ENCODE results near the gene XPO4.

DNA sequence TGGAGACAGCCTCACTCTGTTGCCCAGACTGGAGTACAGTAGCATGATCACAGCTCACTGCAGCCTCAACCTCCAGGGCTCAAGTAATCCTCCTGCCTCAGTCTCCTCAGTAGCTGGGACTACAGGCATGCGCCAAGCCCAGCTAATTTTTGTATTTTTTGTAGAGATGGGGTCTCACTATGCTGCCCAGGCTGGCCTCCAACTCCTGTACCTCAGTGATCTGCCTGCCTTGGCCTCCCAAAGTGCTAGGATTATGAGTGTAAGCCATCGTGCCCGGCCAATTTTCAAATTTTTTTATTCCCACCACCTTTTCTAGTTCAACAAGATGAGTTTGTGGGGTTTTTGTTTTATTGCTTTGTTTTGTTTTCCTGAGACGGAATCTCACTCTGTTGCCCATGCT, 31.7 kb downstream of the XPO4 start:
- TF ChIP-seq, protein P1, sequence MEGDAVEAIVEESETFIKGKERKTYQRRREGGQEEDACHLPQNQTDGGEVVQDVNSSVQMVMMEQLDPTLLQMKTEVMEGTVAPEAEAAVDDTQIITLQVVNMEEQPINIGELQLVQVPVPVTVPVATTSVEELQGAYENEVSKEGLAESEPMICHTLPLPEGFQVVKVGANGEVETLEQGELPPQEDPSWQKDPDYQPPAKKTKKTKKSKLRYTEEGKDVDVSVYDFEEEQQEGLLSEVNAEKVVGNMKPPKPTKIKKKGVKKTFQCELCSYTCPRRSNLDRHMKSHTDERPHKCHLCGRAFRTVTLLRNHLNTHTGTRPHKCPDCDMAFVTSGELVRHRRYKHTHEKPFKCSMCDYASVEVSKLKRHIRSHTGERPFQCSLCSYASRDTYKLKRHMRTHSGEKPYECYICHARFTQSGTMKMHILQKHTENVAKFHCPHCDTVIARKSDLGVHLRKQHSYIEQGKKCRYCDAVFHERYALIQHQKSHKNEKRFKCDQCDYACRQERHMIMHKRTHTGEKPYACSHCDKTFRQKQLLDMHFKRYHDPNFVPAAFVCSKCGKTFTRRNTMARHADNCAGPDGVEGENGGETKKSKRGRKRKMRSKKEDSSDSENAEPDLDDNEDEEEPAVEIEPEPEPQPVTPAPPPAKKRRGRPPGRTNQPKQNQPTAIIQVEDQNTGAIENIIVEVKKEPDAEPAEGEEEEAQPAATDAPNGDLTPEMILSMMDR (IDR thresholded peaks at IDR 0.05; ENCODE audit: control extremely low read depth in 1 of 3, insufficient read depth in 1 of 3, low read depth in 1 of 3, low read length in 3 of 3), result no peak
- TF ChIP-seq, protein P2, sequence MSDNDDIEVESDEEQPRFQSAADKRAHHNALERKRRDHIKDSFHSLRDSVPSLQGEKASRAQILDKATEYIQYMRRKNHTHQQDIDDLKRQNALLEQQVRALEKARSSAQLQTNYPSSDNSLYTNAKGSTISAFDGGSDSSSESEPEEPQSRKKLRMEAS (IDR thresholded peaks at IDR 0.05), result no peak
